ENCODE measurements around the gene GRID2. TPM values are rescaled to one million over a fixed set of nuclear protein-coding genes. Genes with fewer than 3 reads are reported as not detected.

The GRID2 gene
- total and polyA plus RNA-seq, 9 of the 15 experiments (the other 6 are each of a cell fraction or from before 2014, with no cell fraction given) = 0.04 TPM; not detected in 7

DNA sequence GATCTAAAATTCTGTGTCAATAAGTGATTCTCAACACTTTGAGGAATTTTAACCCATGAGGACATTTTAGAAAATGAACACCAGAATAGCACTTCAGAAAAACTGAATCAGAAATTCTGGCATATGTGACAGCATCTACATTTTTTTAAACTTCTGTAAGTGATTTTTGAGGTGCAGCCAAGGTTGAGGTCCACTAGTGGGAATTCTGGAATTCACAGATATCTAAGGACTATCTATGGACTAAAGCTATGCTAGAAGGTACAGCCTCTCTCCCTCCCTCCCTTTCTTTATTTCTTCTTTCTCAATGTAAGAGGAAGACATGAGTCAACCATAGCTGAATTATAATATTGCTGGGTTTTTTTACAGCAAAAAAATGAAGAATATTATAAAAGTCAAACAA is 1016.6 kb downstream of the GRID2 start:
- Histone ChIP-seq H3K9me1 (ENCODE audit: control insufficient read depth, insufficient read depth, low read length) (no peaks in the 10 kb centered on the region), H3K9ac (ENCODE audit: insufficient read depth in 1 of 2, low read depth in 2 of 2, low read length in 2 of 2) (no peak overlapping the region), H3K27me3 (ENCODE audit: control insufficient read depth in 2 of 2, insufficient read depth in 2 of 2, low read length in 2 of 2) (no peaks in the 10 kb centered on the region), H4K20me1 (replicated peaks; ENCODE audit: control insufficient read depth, insufficient read depth, low read length) (no peaks in the 10 kb centered on the region), H3K4me1 (replicated peaks in 1 of 2; ENCODE audit: control insufficient read depth in 2 of 2, insufficient read depth in 2 of 2, low read length in 2 of 2) (no peaks in the 10 kb centered on the region), H2AFZ (ENCODE audit: low read depth, low read length) (no peak overlapping the region), H3K79me2 (ENCODE audit: control insufficient read depth, insufficient read depth, low read length) (no peaks in the 10 kb centered on the region), H3K36me3 (ENCODE audit: control insufficient read depth, insufficient read depth, low read length) (no peaks in the 10 kb centered on the region), H3K9me3 (replicated peaks; ENCODE audit: control insufficient read depth, insufficient read depth, low read depth, low read length) (no peaks in the 10 kb centered on the region), H3K27ac (ENCODE audit: extremely low read depth, low read depth, low read length) (no peak overlapping the region), H3K4me2 (ENCODE audit: insufficient read depth, low read length) (no peak overlapping the region), H3K4me3 (no peak overlapping the region)
- ChIA-PET POLR2A (no interaction called here), CTCF (ENCODE audit: low intra/inter-chr PET ratio) (no interaction called here)
- intact Hi-C loops (cut with micrococcal nuclease) (no loop called here), in situ Hi-C loops (cut with MboI) (no loop called here)
- no TSS peak for BruUV-seq (replicated peaks)
- FAIRE-seq (no peak), ATAC-seq (no peak), DNase-seq (ENCODE audit: extremely low read depth in 1 of 4, low spot score in 3 of 4) (no peak)
- TF ChIP-seq IFI16 (CRISPR knock-in tag; IDR thresholded peaks at IDR 0.05) (no peak), KAT7 (CRISPR knock-in tag; IDR thresholded peaks at IDR 0.05; ENCODE audit: borderline replicate concordance) (no peak), EWSR1 (IDR thresholded peaks at IDR 0.05; ENCODE audit: borderline replicate concordance, low read depth, partially characterized antibody) (no peak), KDM4B (IDR thresholded peaks at IDR 0.05; ENCODE audit: borderline replicate concordance in 2 of 2, low read depth in 1 of 2) (no peak), ZBTB40 (IDR thresholded peaks at IDR 0.05) (no peak), ZBTB40 (CRISPR knock-in tag; IDR thresholded peaks at IDR 0.05) (no peak), ZBTB12 (CRISPR knock-in tag; IDR thresholded peaks at IDR 0.05) (no peak), EGR1 (conservative IDR thresholded peaks at IDR 0.05) (no peak), FUS (optimal IDR thresholded peaks at IDR 0.05; ENCODE audit: low read depth, low read length) (no peak), MEIS2 (IDR thresholded peaks at IDR 0.05; ENCODE audit: partially characterized antibody) (no peak), ZNF699 (CRISPR knock-in tag; IDR thresholded peaks at IDR 0.05; ENCODE audit: insufficient replicate concordance) (no peak), NONO (IDR thresholded peaks at IDR 0.05; ENCODE audit: low read depth in 2 of 2, low read length in 1 of 2) (no peak), HMGN3 (IDR thresholded peaks at IDR 0.05; ENCODE audit: borderline replicate concordance, extremely low read depth, insufficient read length, low read depth, low read length) (no peak)
